ENCODE data around the gene SWI5. TPM values are rescaled to one million over a fixed set of nuclear protein-coding genes. Genes with fewer than 3 reads are reported as not detected.

SWI5 gene
- total and polyA plus RNA-seq, 2 experiments from 2014 or later = 29.0 to 55.7 TPM

- 0% methylated on average over 2 of the region's 18 CpGs for WGBS (ENCODE audit: low lambda C conversion rate, missing lambda C conversion rate)
Observed at GRCh38 chr9:128244837-128245231, 31.2 kb upstream of the SWI5 start.

GRCh38 chr9:128245421-128246151, 30.5 kb upstream of the SWI5 start:
- TF ChIP-seq EZH2 (IDR thresholded peaks at IDR 0.05; ENCODE audit: borderline replicate concordance) = no peak
- no peak for TF ChIP-seq CTCF (IDR thresholded peaks at IDR 0.05; ENCODE audit: poor library complexity)
- Histone ChIP-seq H3K4me1 (ENCODE audit: insufficient read depth) (peaks cover 30% of the 10 kb centered on the region), H3K4me3 (no peak overlapping the region), H3K36me3 (replicated peaks; ENCODE audit: insufficient read depth, low read depth) (no peaks in the 10 kb centered on the region), H3K9me3 (ENCODE audit: low read depth) (no peaks in the 10 kb centered on the region), H3K27ac (peak overlapping the region; percentile 96), H3K79me2 (no peaks in the 10 kb centered on the region), H3K4me2 (peak overlapping the region; percentile 59), H4K20me1 (ENCODE audit: insufficient read depth, poor library complexity, severe bottlenecking) (no peaks in the 10 kb centered on the region), H2AFZ (no peak overlapping the region), H3K27me3 (no peaks in the 10 kb centered on the region), H3K9me2 (replicated peaks; ENCODE audit: insufficient read depth) (no peaks in the 10 kb centered on the region)
- 51% methylated on average over 13 of the region's 13 CpGs for WGBS (ENCODE audit: low lambda C conversion rate, missing lambda C conversion rate)
- peak; percentile 79 for DNase-seq (ENCODE audit: low spot score)

More at GRCh38 chr9:128244837-128245231, 31.2 kb upstream of the SWI5 start:
- peak overlapping the region; percentile 100 for H3K27ac ChIP-seq
- no peaks in the 10 kb centered on the region for H3K27me3 ChIP-seq
- H3K9me2 ChIP-seq (replicated peaks; ENCODE audit: insufficient read depth) = no peaks in the 10 kb centered on the region
- H4K20me1 ChIP-seq (ENCODE audit: insufficient read depth, poor library complexity, severe bottlenecking) = no peaks in the 10 kb centered on the region
- H3K4me3 ChIP-seq = peak overlapping the region; percentile 37
- DNase-seq (ENCODE audit: low spot score) = peak; percentile 92
- H3K9me3 ChIP-seq (ENCODE audit: low read depth) = no peaks in the 10 kb centered on the region
- H3K4me1 ChIP-seq (ENCODE audit: insufficient read depth) = peaks cover 30% of the 10 kb centered on the region
- no peak for TF ChIP-seq CTCF (IDR thresholded peaks at IDR 0.05; ENCODE audit: poor library complexity)
- TF ChIP-seq EZH2 (IDR thresholded peaks at IDR 0.05; ENCODE audit: borderline replicate concordance) = no peak
- TF ChIP-seq EZH2phosphoT487 (IDR thresholded peaks at IDR 0.05; ENCODE audit: low read depth, severe bottlenecking, unreplicated experiment) = no peak
- peak overlapping the region; percentile 78 for H3K4me2 ChIP-seq
- no peaks in the 10 kb centered on the region for H3K79me2 ChIP-seq
- H2AFZ ChIP-seq = no peak overlapping the region
- no peaks in the 10 kb centered on the region for H3K36me3 ChIP-seq (replicated peaks; ENCODE audit: insufficient read depth, low read depth)

GRCh38 chr9:128246471-128246870, 29.6 kb upstream of the SWI5 start:
- no peaks in the 10 kb centered on the region for H3K27me3 ChIP-seq
- H3K4me2 ChIP-seq = peak overlapping the region; percentile 59
- no peaks in the 10 kb centered on the region for H4K20me1 ChIP-seq (ENCODE audit: insufficient read depth, poor library complexity, severe bottlenecking)
- H3K9me2 ChIP-seq (replicated peaks; ENCODE audit: insufficient read depth) = no peaks in the 10 kb centered on the region
- no peaks in the 10 kb centered on the region for H3K36me3 ChIP-seq (replicated peaks; ENCODE audit: insufficient read depth, low read depth)
- peak overlapping the region; percentile 96 for H3K27ac ChIP-seq
- no peaks in the 10 kb centered on the region for H3K79me2 ChIP-seq
- H3K4me3 ChIP-seq = no peak overlapping the region
- 49% methylated on average over 2 of the region's 2 CpGs for WGBS (ENCODE audit: low lambda C conversion rate, missing lambda C conversion rate)
- H3K4me1 ChIP-seq (ENCODE audit: insufficient read depth) = peaks cover 30% of the 10 kb centered on the region
- H3K9me3 ChIP-seq (ENCODE audit: low read depth) = no peaks in the 10 kb centered on the region
- DNase-seq (ENCODE audit: low spot score) = no peak
- H2AFZ ChIP-seq = no peak overlapping the region
- no peak for TF ChIP-seq EZH2phosphoT487 (IDR thresholded peaks at IDR 0.05; ENCODE audit: low read depth, severe bottlenecking, unreplicated experiment)
- no peak for TF ChIP-seq CTCF (IDR thresholded peaks at IDR 0.05; ENCODE audit: poor library complexity)
- TF ChIP-seq EZH2 (IDR thresholded peaks at IDR 0.05; ENCODE audit: borderline replicate concordance) = no peak

Measured in hepatocyte (in vitro differentiated cells).